Gastrocnemius medialis (tissue), 4 donors: Measurements from ENCODE around the gene MAML2. TPM values are rescaled to one million over a fixed set of nuclear protein-coding genes. Genes with fewer than 3 reads are reported as not detected.

Source experiments
- ATAC-seq, 2 donors: fragments of 150-250 bp; one replicate each; pipeline ENCODE4 v1.9.1; 2016
- DNase-seq, 2 donors: peaks; one replicate each; pipeline ENCODE4 v3.0.0-alpha.2; 2019
- H3K27ac ChIP-seq, 4 donors: fragments of 200-600 bp; sonication (generic); 1 replicate in 1 of 4; 2 replicates in 3 of 4; pipeline ENCODE4 v1.5.1; 2016 to 2018; ENCODE audit warnings: mild to moderate bottlenecking in 2 of 4, moderate library complexity in 1 of 4
- H3K27me3 ChIP-seq, 3 donors: fragments of 200-600 bp; sonication (generic) in 2 of 3; 1 replicate in 1 of 3; 2 replicates in 2 of 3; pipeline versions ENCODE4 v1.5.1 to v1.6.0; 2016 to 2019; ENCODE audit warnings: mild to moderate bottlenecking in 1 of 3, moderate library complexity in 1 of 3
- H3K36me3 ChIP-seq, 2 donors: fragments of 200-600 bp; sonication (generic) in 1 of 2; one replicate each; pipeline ENCODE4 v1.5.1; 2017 to 2018
- H3K4me1 ChIP-seq, 2 donors: fragments of 200-600 bp; sonication (generic) in 1 of 2; one replicate each; pipeline ENCODE4 v1.5.1; 2016 to 2017; ENCODE audit warnings: mild to moderate bottlenecking in 2 of 2
- H3K4me3 ChIP-seq, 4 donors: fragments of 200-600 bp; sonication (generic) in 3 of 4; 1 replicate in 1 of 4; 2 replicates in 3 of 4; pipeline ENCODE4 v1.5.1; 2016 to 2019; ENCODE audit warnings: mild to moderate bottlenecking in 2 of 4
- H3K9me3 ChIP-seq, 3 donors: fragments of 200-600 bp; sonication (generic) in 2 of 3; 1 replicate in 1 of 3; 2 replicates in 2 of 3; pipeline ENCODE4 v1.5.1; 2016 to 2019
- CTCF ChIP-seq, 5 experiments: fragments of 450-650 bp in 3 of 5; fragments of 200-600 bp in 2 of 5; sonication (generic) in 2 of 5; IDR thresholded peaks in 4 of 5; conservative IDR thresholded peaks in 1 of 5; 1 replicate in 4 of 5; 2 replicates in 1 of 5; pipeline ENCODE4 v1.5.1; 2016 to 2019; ENCODE audit warnings: antibody characterized with exemption in 5 of 5, mild to moderate bottlenecking in 3 of 5, moderate library complexity in 3 of 5
- POLR2A ChIP-seq, 2 donors: fragments of 450-650 bp; IDR thresholded peaks; one replicate each; pipeline ENCODE4 v1.6.1; 2017; ENCODE audit warnings: antibody characterized with exemption in 2 of 2, mild to moderate bottlenecking in 2 of 2, moderate library complexity in 2 of 2
- in situ Hi-C, 4 donors: fragments of 200-750 bp; cut with MboI; loops; one replicate each; pipeline versions ENCODE4 v1.15.0 to v1.8.0; 2017; ENCODE audit warnings: low sequenced_read_pairs in 4 of 4
- intact Hi-C: fragments of 100-400 bp; cut with DNase I; formaldehyde crosslinking; loops from one replicate; pipeline ENCODE4 v1.15.1; 2023; ENCODE audit warnings: low total_unique reads
- total RNA-seq, 4 donors: library from RNA; depleted of rRNA; stranded (reverse); fragments of >200 nt; gene quantifications; one replicate each; pipeline versions ENCODE4 v1.1.0 to v1.2.3, GENCODE V29; 2016

Gene MAML2
- total RNA-seq, 4 donors from 2014 or later: 4.1 to 6.3 (median 4.8) TPM

- in situ Hi-C loops: no loop called here
- H3K27me3 ChIP-seq: no peaks in the 10 kb centered on the region
Observed at GRCh38 chr11:96204721-96205459, 138.1 kb downstream of the MAML2 start.

GRCh38 chr11:96204366-96204659 lies 138.7 kb downstream of the MAML2 start:
- Histone ChIP-seq H3K4me1 (peaks cover 4 to 25% of the 10 kb centered on the region in 2 donors), H3K4me3 (no peak overlapping the region), H3K36me3 (no peaks in the 10 kb centered on the region), H3K27me3 (no peaks in the 10 kb centered on the region), H3K9me3 (no peaks in the 10 kb centered on the region), H3K27ac (no peak overlapping the region)
- no peak for TF ChIP-seq POLR2A (IDR thresholded peaks at IDR 0.05)
- TF ChIP-seq CTCF (IDR thresholded peaks at IDR 0.05 in 4 of 5, conservative IDR thresholded peaks at IDR 0.05 in 1 of 5): no peak
- intact Hi-C loops (no loop called here), in situ Hi-C loops (no loop called here)
- no peak for DNase-seq
- ATAC-seq: no peak

More at GRCh38 chr11:96204721-96205459, 138.1 kb downstream of the MAML2 start:
- Histone ChIP-seq H3K4me1 (peaks cover 4 to 22% of the 10 kb centered on the region in 2 donors), H3K9me3 (no peaks in the 10 kb centered on the region), H3K36me3 (no peaks in the 10 kb centered on the region), H3K27ac (no peak overlapping the region), H3K4me3 (no peak overlapping the region)
- no peak for DNase-seq
- TF ChIP-seq POLR2A (IDR thresholded peaks at IDR 0.05) (no peak), CTCF (IDR thresholded peaks at IDR 0.05 in 4 of 5, conservative IDR thresholded peaks at IDR 0.05 in 1 of 5) (no peak)
- ATAC-seq: no peak
- intact Hi-C loops: no loop called here

GRCh38 chr11:96203567-96204365 lies 139.2 kb downstream of the MAML2 start:
- no peak overlapping the region for H3K4me3 ChIP-seq
- no peaks in the 10 kb centered on the region for H3K36me3 ChIP-seq
- TF ChIP-seq POLR2A (IDR thresholded peaks at IDR 0.05): no peak
- no peak for TF ChIP-seq CTCF (IDR thresholded peaks at IDR 0.05 in 4 of 5, conservative IDR thresholded peaks at IDR 0.05 in 1 of 5)
- no peaks in the 10 kb centered on the region for H3K27me3 ChIP-seq
- ATAC-seq: no peak
- in situ Hi-C loops: no loop called here
- intact Hi-C loops: no loop called here
- no peak overlapping the region for H3K27ac ChIP-seq
- no peak for DNase-seq
- no peaks in the 10 kb centered on the region for H3K9me3 ChIP-seq
- peaks cover 4 to 25% of the 10 kb centered on the region in 2 donors for H3K4me1 ChIP-seq

GRCh38 chr11:96200243-96200642 lies 142.8 kb downstream of the MAML2 start:
- peak; percentile 80 to 82 for ATAC-seq
- no peaks in the 10 kb centered on the region for H3K9me3 ChIP-seq
- in situ Hi-C loops: no loop called here

More at GRCh38 chr11:96200243-96200642, 142.8 kb downstream of the MAML2 start:
- H3K27me3 ChIP-seq: no peaks in the 10 kb centered on the region
- no peak for DNase-seq
- H3K36me3 ChIP-seq: no peaks in the 10 kb centered on the region
- TF ChIP-seq CTCF (IDR thresholded peaks at IDR 0.05 in 4 of 5, conservative IDR thresholded peaks at IDR 0.05 in 1 of 5) (no peak), POLR2A (IDR thresholded peaks at IDR 0.05) (no peak)
- H3K4me1 ChIP-seq: peaks cover 0 to 17% of the 10 kb centered on the region in 2 donors
- H3K4me3 ChIP-seq: no peak overlapping the region
- intact Hi-C loops: no loop called here
- H3K27ac ChIP-seq: peak overlapping the region; percentile 23 to 65 (median 36)
